Suprapubic skin (tissue), 4 donors: ENCODE measurements around the gene ROBO3.

Source experiments
- CTCF ChIP-seq, 2 donors: fragments of 200-600 bp in 1 of 2; fragments of 450-650 bp in 1 of 2; sonication (generic) in 1 of 2; IDR thresholded peaks; one replicate each; pipeline ENCODE4 v1.5.1; 2016 to 2019; ENCODE audit warnings: antibody characterized with exemption in 2 of 2, mild to moderate bottlenecking in 1 of 2, moderate library complexity in 1 of 2
- EP300 ChIP-seq: sonication (generic); formaldehyde crosslinking; IDR thresholded peaks from one replicate; pipeline ENCODE4 v1.6.1; 2017; ENCODE audit warnings: antibody characterized with exemption
- POLR2A ChIP-seq, 2 donors: fragments of 450-650 bp; IDR thresholded peaks; one replicate each; pipeline ENCODE4 v1.6.1; 2017; ENCODE audit warnings: antibody characterized with exemption in 2 of 2, mild to moderate bottlenecking in 2 of 2, moderate library complexity in 2 of 2
- POLR2AphosphoS5 ChIP-seq, 3 donors: sonication (generic); formaldehyde crosslinking; IDR thresholded peaks; one replicate each; pipeline ENCODE4 v1.6.1; 2017; ENCODE audit warnings: antibody characterized with exemption in 3 of 3

- TF ChIP-seq POLR2A (IDR thresholded peaks at IDR 0.05) (no peak), CTCF (IDR thresholded peaks at IDR 0.05) (no peak), POLR2AphosphoS5 (IDR thresholded peaks at IDR 0.05) (no peak), EP300 (no peak)
Measured at GRCh38 chr11:124830749-124831148, 34.5 kb upstream of the ROBO3 start.
